Lung (tissue), 12 donors: ENCODE measurements around the gene NOP9. TPM values are rescaled to one million over a fixed set of nuclear protein-coding genes. Genes with fewer than 3 reads are reported as not detected.

Experiments
- ATAC-seq: fragments of 200-7000 bp; cut with Tn5 transposase; one replicate; pipeline ENCODE4 v1.9.1; 2020; ENCODE audit warnings: moderate number of reproducible peaks; ENCODE audit not compliant: insufficient read depth, low FRiP score
- DNase-seq, 3 donors: peaks; one replicate each; pipeline ENCODE4 v3.0.0-alpha.2; 2013 to 2017
- H3K27ac ChIP-seq, 2 donors: one replicate each; pipeline ENCODE4 v1.5.1; 2013; ENCODE audit warnings: mild to moderate bottlenecking in 2 of 2, moderate library complexity in 2 of 2, control low read depth in 1 of 2, inconsistent platforms in 1 of 2, low read depth in 1 of 2, low read length in 1 of 2
- H3K27me3 ChIP-seq, 3 donors: one replicate each; pipeline ENCODE4 v1.5.1; 2013; ENCODE audit warnings: low read length in 2 of 3; ENCODE audit not compliant: control insufficient read depth in 3 of 3, insufficient read depth in 3 of 3
- H3K36me3 ChIP-seq, 4 donors: one replicate each; pipeline ENCODE4 v1.5.1; 2013; ENCODE audit warnings: low read length in 4 of 4, mild to moderate bottlenecking in 1 of 4, moderate library complexity in 1 of 4; ENCODE audit not compliant: control insufficient read depth in 4 of 4, insufficient read depth in 4 of 4
- H3K4me1 ChIP-seq, 5 donors: one replicate each; pipeline ENCODE4 v1.5.1; 2013; ENCODE audit warnings: low read length in 5 of 5, mild to moderate bottlenecking in 2 of 5, moderate library complexity in 1 of 5; ENCODE audit not compliant: control insufficient read depth in 5 of 5, insufficient read depth in 5 of 5
- H3K4me3 ChIP-seq: one replicate; pipeline ENCODE4 v1.5.1; 2013; ENCODE audit warnings: mild to moderate bottlenecking, control low read depth, moderate library complexity
- H3K9ac ChIP-seq, 2 donors: one replicate each; pipeline ENCODE4 v1.5.1; 2013; ENCODE audit warnings: low read length in 2 of 2, control low read depth in 1 of 2; ENCODE audit not compliant: insufficient read depth in 1 of 2
- H3K9me3 ChIP-seq, 4 donors: one replicate each; pipeline ENCODE4 v1.5.1; 2013; ENCODE audit warnings: low read length in 3 of 4, mild to moderate bottlenecking in 1 of 4, moderate library complexity in 1 of 4; ENCODE audit not compliant: control insufficient read depth in 4 of 4, insufficient read depth in 3 of 4
- CTCF ChIP-seq: IDR thresholded peaks from 2 replicates; pipeline ENCODE4 v1.5.1; 2012; ENCODE audit warnings: mild to moderate bottlenecking; ENCODE audit errors: control extremely low read depth, extremely low read depth
- WGBS, 2 donors: extraction: QIAGEN DNeasy Blood & Tissue Kit; methylation state at CpG; one replicate each; pipeline ENCODE4 v1.1.7; 2013; 5-methylcytosine and 5-hydroxymethylcytosine counted together
- polyA plus RNA-seq, 2 donors: library from polyadenylated mRNA; stranded (reverse); fragments of 200-250 nt; gene quantifications; one replicate each; pipeline ENCODE4 v1.2.1, GENCODE V29; 2013
- total RNA-seq, 2 donors: library from RNA; depleted of rRNA in 1 of 2; stranded (reverse); fragments of >200 nt in 1 of 2; gene quantifications; one replicate each; pipeline ENCODE4 v1.2.1, GENCODE V29; 2014 to 2021
- donor health status: control.
- donor health status: control.
- donor health status: Bipolar disorder and iron deficiency.
- donor health status: healthy.
- donor health status: DM: yes; HTN: yes; CAD: no.

NOP9 gene
- total and polyA plus RNA-seq, 4 donors = 12.1 to 25.9 (median 13.8) TPM

GRCh38 chr14:24296341-24297157 is 3.1 kb upstream of the NOP9 start:
- DNase-seq = peak; percentile 67 to 77 (median 71)
- Histone ChIP-seq H3K27me3 (no peaks in the 10 kb centered on the region), H3K36me3 (peaks cover 0 to 21% (median 16%) of the 10 kb centered on the region in 4 donors), H3K4me3 (no peak overlapping the region), H3K4me1 (peaks cover 2 to 19% (median 13%) of the 10 kb centered on the region in 5 donors), H3K9me3 (no peaks in the 10 kb centered on the region), H3K9ac (no peak overlapping the region), H3K27ac (peak overlapping the region in 1 of 2 donors; percentile 57)
- peak; percentile 56 for ATAC-seq
- WGBS, 2 donors = 68 to 76% methylated on average over 12 of the region's 12 CpGs
- TF ChIP-seq CTCF = peak; percentile 67

GRCh38 chr14:24297190-24297964 is 2.3 kb upstream of the NOP9 start:
- Histone ChIP-seq H3K27ac (peak overlapping the region in 1 of 2 donors; percentile 28), H3K9me3 (no peaks in the 10 kb centered on the region), H3K36me3 (peaks cover 0 to 22% (median 16%) of the 10 kb centered on the region in 4 donors), H3K27me3 (no peaks in the 10 kb centered on the region), H3K9ac (no peak overlapping the region), H3K4me1 (peaks cover 2 to 19% (median 13%) of the 10 kb centered on the region in 5 donors), H3K4me3 (no peak overlapping the region)
- DNase-seq = no peak
- no peak for ATAC-seq
- 46 to 49% methylated on average over 5 of the region's 5 CpGs for WGBS, 2 donors
- peak; percentile 7 for TF ChIP-seq CTCF

- Histone ChIP-seq H3K27ac (peak overlapping the region; percentile 37 to 88), H3K9me3 (no peaks in the 10 kb centered on the region), H3K4me3 (peak overlapping the region; percentile 80), H3K4me1 (peaks cover 2 to 19% (median 13%) of the 10 kb centered on the region in 5 donors), H3K36me3 (peaks cover 1 to 34% (median 26%) of the 10 kb centered on the region in 4 donors), H3K27me3 (no peaks in the 10 kb centered on the region), H3K9ac (peak overlapping the region; percentile 79 to 93)
- peak; percentile 2 for ATAC-seq
- TF ChIP-seq CTCF = no peak
- no peak for DNase-seq
- WGBS, 2 donors = 41% methylated on average over 7 of the region's 7 CpGs
Observed at GRCh38 chr14:24298892-24299254, 777 bp upstream of the NOP9 start.
